ENCODE results near the gene EPHA4. TPM values are rescaled to one million over a fixed set of nuclear protein-coding genes. Genes with fewer than 3 reads are reported as not detected.

EPHA4 gene
- total and polyA plus RNA-seq, 12 donors = 3.4 to 51.3 (median 18.6) TPM

- Histone ChIP-seq H3K27me3 (no peaks in the 10 kb centered on the region), H3K9me3 (no peaks in the 10 kb centered on the region), H3K36me3 (peaks cover 0 to 12% (median 0%) of the 10 kb centered on the region in 9 donors), H3K4me3 (no peak overlapping the region), H3K27ac (no peak overlapping the region), H3K4me1 (peaks cover 0 to 47% (median 10%) of the 10 kb centered on the region in 9 donors)
- no peak for ATAC-seq
- WGBS, 2 donors = 30 to 57% methylated on average over 2 of the region's 2 CpGs
- no peak for DNase-seq
- intact Hi-C loops (cut with DNase I) = no loop called here
- TF ChIP-seq CTCF (IDR thresholded peaks at IDR 0.05) = no peak
Observed at GRCh38 chr2:221503965-221504364, 68.1 kb downstream of the EPHA4 start.

DNA sequence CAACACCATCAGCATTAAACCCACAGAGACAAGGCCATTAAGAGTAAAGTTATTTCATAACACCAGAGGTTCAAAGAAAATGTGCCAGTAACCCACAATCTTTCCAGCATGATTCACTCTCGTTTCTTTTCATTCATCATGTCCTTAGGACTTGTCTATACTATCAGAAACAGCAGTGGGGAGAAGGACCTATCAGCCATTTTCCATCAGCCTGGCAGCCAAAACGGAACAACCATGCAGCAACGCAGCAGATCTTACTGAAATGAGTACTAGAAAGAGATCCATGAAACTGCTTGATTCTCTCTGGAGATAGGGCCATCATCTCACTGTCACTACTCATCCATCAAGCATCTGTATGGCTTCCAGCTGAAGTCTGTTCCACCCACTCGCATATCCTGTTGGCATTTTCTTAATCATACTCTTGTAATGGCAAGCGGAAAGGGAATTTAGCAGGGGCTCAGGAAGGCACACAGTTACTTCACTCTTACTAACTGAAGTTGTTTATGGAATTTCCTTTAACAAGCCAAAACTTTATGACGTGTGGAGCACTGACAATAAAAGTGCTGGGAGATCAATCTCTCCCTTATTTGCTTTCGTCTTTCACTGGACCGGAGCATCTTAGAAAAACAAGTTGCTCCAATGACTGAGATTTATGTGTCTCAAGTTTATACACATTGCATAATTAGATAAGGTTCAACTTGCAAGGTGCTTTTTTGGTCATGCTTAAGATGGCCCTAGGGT, 69.7 kb downstream of the EPHA4 start:
- Histone ChIP-seq H3K9me3 (no peaks in the 10 kb centered on the region), H3K36me3 (peaks cover 0 to 12% (median 0%) of the 10 kb centered on the region in 9 donors), H3K27ac (no peak overlapping the region), H3K4me1 (peaks cover 0 to 47% (median 10%) of the 10 kb centered on the region in 9 donors), H3K27me3 (no peaks in the 10 kb centered on the region), H3K4me3 (no peak overlapping the region)
- intact Hi-C loops (cut with DNase I) = no loop called here
- no peak for DNase-seq
- ATAC-seq = peak in 2 of 8 donors; percentile 14 to 29
- WGBS, 2 donors = 74% methylated on average over 8 of the region's 8 CpGs
- TF ChIP-seq CTCF (IDR thresholded peaks at IDR 0.05) = no peak

- 70 to 76% methylated on average over 4 of the region's 4 CpGs for WGBS, 2 donors
- H3K4me3 ChIP-seq = no peak overlapping the region
- no peaks in the 10 kb centered on the region for H3K9me3 ChIP-seq
- no peak for TF ChIP-seq CTCF (IDR thresholded peaks at IDR 0.05)
- H3K4me1 ChIP-seq = peaks cover 0 to 47% (median 10%) of the 10 kb centered on the region in 9 donors
- intact Hi-C loops (cut with DNase I) = no loop called here
- DNase-seq (no peak), ATAC-seq (no peak)
- no peaks in the 10 kb centered on the region for H3K27me3 ChIP-seq
- no peak overlapping the region for H3K27ac ChIP-seq
- H3K36me3 ChIP-seq = peaks cover 0 to 12% (median 0%) of the 10 kb centered on the region in 9 donors
Observed at GRCh38 chr2:221501883-221502269, 70.2 kb downstream of the EPHA4 start.

GRCh38 chr2:221501210-221501882, 70.8 kb downstream of the EPHA4 start:
- H3K4me3 ChIP-seq = no peak overlapping the region
- no peak for TF ChIP-seq CTCF (IDR thresholded peaks at IDR 0.05)
- peaks cover 0 to 17% (median 0%) of the 10 kb centered on the region in 9 donors for H3K36me3 ChIP-seq
- no peaks in the 10 kb centered on the region for H3K27me3 ChIP-seq
- H3K27ac ChIP-seq = no peak overlapping the region
- ATAC-seq = peak in 6 of 8 donors; percentile 58 to 79 (median 72)
- no peak for DNase-seq
- peaks cover 0 to 47% (median 10%) of the 10 kb centered on the region in 9 donors for H3K4me1 ChIP-seq
- H3K9me3 ChIP-seq = no peaks in the 10 kb centered on the region
- whole genome bisulfite sequencing, 2 donors = 56 to 67% methylated on average over 10 of the region's 10 CpGs
- intact Hi-C loops (cut with DNase I) = no loop called here
